NB4 (cell line): ENCODE results near the gene CHAT.

Source experiments
- DNase-seq: peaks from one replicate; pipeline ENCODE4 v3.0.0; 2010; ENCODE audit warnings: low read depth
- H3K4me3 ChIP-seq: one replicate; pipeline ENCODE4 v1.5.1; 2011; ENCODE audit warnings: mild to moderate bottlenecking, low read depth, low read length, moderate library complexity
- MYC ChIP-seq: IDR thresholded peaks from 2 replicates; pipeline ENCODE4 v1.6.1; 2011; ENCODE audit warnings: low read depth, low read length
- POLR2A ChIP-seq: IDR thresholded peaks from 2 replicates; pipeline ENCODE4 v1.6.1; 2011; ENCODE audit warnings: mild to moderate bottlenecking; ENCODE audit not compliant: insufficient read length; ENCODE audit errors: extremely low read depth
- TF ChIP-seq, protein P1 (sequence below): IDR thresholded peaks from one replicate; pipeline ENCODE4 v1.5.1; 2012; ENCODE audit warnings: low read depth, low read length
- TF ChIP-seq, protein P2 (sequence below): IDR thresholded peaks from 2 replicates; pipeline ENCODE4 v1.6.1; 2011; ENCODE audit warnings: low read depth, low read length

Gene CHAT

DNA sequence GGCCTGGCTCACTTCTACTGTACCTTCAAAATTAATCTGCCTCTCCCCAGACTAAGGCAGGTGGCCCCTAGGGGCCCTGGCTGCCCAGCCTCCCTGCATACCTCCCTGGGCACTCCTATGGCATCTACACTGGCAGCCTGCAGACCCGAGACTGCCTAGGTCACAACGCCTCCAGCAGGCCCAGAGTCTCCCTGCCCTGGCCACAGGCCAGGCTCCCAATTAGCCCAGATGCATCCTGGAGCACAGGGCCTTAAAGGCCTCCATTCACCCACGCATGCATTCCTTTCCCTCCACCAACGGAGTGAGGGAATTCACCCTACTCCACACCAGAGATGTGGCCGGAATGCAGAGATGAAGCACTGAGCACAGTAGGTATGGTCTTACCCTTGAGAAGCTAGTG lies 1.9 kb downstream of the CHAT start:
- H3K4me3 ChIP-seq: no peak overlapping the region
- no peak for DNase-seq
- TF ChIP-seq POLR2A (no peak), MYC (no peak)
- TF ChIP-seq, protein P1, sequence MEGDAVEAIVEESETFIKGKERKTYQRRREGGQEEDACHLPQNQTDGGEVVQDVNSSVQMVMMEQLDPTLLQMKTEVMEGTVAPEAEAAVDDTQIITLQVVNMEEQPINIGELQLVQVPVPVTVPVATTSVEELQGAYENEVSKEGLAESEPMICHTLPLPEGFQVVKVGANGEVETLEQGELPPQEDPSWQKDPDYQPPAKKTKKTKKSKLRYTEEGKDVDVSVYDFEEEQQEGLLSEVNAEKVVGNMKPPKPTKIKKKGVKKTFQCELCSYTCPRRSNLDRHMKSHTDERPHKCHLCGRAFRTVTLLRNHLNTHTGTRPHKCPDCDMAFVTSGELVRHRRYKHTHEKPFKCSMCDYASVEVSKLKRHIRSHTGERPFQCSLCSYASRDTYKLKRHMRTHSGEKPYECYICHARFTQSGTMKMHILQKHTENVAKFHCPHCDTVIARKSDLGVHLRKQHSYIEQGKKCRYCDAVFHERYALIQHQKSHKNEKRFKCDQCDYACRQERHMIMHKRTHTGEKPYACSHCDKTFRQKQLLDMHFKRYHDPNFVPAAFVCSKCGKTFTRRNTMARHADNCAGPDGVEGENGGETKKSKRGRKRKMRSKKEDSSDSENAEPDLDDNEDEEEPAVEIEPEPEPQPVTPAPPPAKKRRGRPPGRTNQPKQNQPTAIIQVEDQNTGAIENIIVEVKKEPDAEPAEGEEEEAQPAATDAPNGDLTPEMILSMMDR: no peak
- TF ChIP-seq, protein P2, sequence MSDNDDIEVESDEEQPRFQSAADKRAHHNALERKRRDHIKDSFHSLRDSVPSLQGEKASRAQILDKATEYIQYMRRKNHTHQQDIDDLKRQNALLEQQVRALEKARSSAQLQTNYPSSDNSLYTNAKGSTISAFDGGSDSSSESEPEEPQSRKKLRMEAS: no peak

DNA sequence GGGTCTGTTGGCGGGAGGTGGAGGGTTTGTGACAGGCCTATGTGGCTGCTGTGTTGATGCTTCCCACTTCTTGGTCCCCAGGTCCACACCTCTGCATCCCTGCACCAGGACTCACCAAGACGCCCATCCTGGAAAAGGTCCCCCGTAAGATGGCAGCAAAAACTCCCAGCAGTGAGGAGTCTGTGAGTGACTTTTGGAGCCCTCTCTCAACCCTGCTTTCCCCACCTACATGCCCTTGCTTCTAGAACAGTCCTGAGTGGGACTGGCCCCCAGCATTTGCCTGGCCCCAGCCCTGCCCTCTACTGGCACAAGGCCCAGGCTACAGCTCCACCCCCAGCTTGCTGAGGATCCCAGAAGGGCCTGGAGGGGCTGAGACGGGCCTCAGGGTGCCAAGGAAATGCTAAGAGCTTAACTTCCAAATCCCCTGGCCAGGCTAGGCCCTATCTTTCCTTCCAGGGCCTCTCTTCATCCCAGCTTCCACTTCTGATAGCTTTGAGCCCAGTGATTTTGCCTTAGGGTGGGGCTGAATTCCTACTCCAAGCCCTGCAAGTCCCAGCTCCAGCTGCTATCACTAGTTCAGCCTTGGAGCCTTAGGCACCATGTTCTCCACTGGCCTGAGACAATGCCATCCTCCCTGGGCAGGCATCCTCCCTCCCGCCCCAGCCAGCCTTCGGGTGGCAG lies 2.7 kb downstream of the CHAT start:
- no peak for TF ChIP-seq POLR2A
- TF ChIP-seq, protein P1: peak; percentile 15
- no peak overlapping the region for H3K4me3 ChIP-seq
- DNase-seq: no peak

DNA sequence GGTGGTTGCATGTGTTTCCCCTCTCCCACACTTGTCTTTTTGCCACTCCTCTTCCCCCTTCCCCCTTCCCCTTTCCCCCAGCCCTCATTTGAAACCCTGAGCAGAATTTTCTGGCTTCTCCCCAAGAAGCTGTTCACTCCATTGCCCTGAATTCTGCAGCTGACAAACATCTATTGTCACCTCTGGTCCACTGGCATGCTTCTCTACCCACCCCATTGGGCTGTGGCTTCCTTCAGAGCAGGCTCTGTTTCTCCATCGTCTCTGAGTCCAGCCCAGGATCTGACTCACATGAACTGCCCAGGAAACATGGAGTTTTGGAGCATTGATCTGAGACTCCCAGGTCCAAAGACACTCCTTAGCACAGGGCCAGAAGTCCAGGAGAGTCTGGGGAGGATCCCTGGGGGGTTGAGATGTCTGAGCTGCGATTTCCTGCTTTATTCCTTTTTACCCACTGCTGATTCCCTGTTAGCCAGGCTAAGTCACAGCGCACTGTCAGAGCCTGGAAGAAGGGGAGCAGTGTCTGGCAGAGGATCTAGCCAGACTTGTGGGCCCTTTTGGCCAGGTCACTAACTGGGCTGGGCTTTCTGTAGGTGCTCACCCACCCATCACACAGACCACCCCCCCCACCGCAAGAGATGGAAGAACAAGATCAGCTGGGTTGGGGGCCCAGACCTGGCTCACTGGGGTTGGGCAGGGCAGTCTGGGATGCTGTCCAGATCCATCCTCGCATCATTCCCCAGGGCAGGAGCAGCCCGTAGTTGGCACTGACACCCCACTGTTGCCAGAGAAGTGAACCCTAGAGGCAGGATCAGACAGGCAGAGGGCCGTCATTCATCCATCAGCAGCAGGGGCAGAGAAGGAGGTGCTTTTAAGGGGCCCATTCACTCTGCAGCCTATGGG lies 3.5 kb downstream of the CHAT start:
- no peak for TF ChIP-seq MYC
- TF ChIP-seq, protein P2: no peak
- no peak for TF ChIP-seq POLR2A
- TF ChIP-seq, protein P1: no peak
- H3K4me3 ChIP-seq: no peak overlapping the region
- DNase-seq: no peak

DNA sequence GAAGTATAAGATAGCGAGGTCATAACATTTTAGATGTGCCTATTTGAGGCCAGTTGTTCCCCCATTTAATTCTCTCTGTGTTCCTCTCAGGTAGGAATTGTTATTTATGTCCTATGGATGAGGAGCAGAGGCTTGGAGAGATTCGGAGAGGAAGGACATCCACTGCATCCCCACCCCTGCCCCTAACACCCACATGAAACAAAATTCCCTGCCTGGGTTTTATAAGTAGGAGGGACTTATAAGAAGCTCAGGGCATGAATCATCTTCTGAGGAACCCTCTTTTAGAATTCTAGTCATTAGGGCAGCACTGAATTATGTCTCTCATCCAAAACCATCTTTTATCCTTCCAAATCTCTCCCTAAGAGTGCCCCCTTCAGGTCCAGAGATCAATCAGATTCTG lies 5.0 kb downstream of the CHAT start:
- DNase-seq: no peak
- H3K4me3 ChIP-seq: no peak overlapping the region
- TF ChIP-seq, protein P2: no peak
- TF ChIP-seq, protein P1: no peak
- no peak for TF ChIP-seq POLR2A

DNA sequence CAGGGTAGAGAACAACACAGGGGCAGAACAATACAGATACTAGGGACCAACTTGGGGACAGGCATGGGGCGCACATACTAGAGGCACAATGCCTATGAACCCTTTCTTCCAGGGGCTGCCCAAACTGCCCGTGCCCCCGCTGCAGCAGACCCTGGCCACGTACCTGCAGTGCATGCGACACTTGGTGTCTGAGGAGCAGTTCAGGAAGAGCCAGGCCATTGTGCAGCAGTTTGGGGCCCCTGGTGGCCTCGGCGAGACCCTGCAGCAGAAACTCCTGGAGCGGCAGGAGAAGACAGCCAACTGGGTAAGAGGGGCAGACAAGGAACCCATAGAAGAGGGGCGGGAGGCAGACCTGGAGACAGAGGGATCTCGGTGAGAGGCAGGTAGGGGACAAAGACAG lies 5.8 kb downstream of the CHAT start:
- no peak for TF ChIP-seq POLR2A
- no peak for TF ChIP-seq MYC
- TF ChIP-seq, protein P1: no peak
- TF ChIP-seq, protein P2: no peak
- DNase-seq: no peak
- no peak overlapping the region for H3K4me3 ChIP-seq
